Measurements from ENCODE around the gene NEK5.

DNA sequence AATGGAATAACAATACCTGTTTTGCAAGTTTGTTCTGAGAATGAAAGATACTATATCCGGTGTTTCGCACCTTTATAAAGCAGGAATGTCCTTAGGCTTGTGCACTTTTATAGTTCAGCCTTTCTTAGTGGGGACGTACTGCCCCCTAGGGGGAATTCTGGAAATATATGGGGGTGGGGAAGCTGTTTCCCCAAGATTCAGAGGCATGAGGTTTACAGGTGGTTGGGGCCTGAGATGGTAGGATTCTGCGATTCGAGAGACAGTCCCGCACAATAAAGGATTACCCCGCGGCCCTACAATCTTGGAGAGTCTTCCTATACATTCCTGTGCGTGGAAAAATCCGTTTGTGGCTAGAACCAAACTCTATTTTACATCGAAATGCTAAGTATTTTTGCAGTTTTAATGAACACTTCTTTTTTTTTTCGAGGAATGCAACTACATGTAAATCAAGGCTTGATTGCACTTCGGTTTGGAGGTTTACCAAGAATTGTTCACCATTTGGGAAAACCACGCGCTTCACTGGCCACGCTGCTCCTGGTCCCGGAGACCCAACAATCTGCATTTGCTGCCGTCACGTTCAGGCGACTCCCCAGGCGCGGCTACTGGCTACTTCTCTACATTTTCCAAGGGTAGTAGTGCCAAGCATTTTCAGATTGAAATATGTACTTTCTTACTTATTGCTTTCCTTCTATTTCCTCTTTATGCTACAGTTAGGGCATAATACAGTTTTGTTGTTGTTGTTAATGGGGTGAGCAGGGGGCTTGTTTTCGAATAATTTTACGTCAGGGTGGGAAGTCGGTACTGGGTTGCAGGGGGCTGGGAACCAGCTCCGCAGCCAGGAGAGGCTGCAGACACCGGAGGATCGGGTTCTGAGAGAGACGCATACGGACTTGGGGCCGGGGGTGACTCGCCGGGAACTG, 830 bp downstream of the NEK5 start:
- TF ChIP-seq POLR2A (IDR thresholded peaks at IDR 0.05) (no peak), POLR2AphosphoS5 (IDR thresholded peaks at IDR 0.05) (peak; percentile 67)

Data from prostate gland (tissue), 1 donor.